ENCODE results near the gene PSAT1. TPM values are rescaled to one million over a fixed set of nuclear protein-coding genes. Genes with fewer than 3 reads are reported as not detected.

The PSAT1 gene
- total RNA-seq, 1 donor from 2014 or later = 142 TPM

DNA sequence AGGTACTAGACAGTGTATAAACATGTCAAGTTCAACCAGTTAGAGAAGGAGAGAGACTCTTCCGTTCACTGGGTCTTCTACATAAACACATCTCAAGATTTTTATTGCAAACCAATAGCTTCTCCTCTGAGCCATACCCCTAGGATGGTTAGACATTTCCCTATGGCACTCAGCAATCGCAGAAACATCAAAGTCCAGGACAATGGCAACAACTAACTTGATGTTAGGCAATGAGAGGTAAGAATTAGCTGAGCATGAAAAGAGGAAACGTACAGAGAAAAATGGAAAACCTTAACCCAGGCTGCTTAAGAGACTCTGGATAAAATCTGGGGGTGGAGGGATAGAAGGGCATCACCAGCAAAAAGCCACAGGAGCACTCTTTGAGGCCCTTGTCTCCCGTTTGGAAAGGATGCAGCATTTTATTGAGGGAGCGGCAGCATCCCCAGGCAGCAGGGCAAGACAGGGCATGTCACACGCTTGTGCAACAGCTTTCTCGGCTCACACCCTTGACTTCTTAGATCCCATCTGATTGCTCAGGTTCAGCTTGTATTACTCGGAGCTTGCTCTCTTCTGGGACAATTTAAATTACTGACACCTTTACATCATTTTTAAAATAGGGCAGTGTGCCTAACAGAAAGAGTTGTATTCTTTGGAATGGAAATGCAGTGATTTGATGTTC lies 8.6 kb upstream of the PSAT1 start:
- Histone ChIP-seq H3K36me3 (ENCODE audit: control insufficient read depth, insufficient read depth, low read length) (no peaks in the 10 kb centered on the region), H3K4me3 (ENCODE audit: low read depth, low read length) (no peak overlapping the region), H3K27me3 (ENCODE audit: control insufficient read depth, insufficient read depth, low read length) (no peaks in the 10 kb centered on the region)
- DNase-seq (ENCODE audit: low read depth) (peak; percentile 90), FAIRE-seq (peak; percentile 95)
- TF ChIP-seq CTCF (IDR thresholded peaks at IDR 0.05; ENCODE audit: insufficient read depth, low read length, severe bottlenecking) = no peak

GRCh38 chr9:78289474-78289873 lies 7.5 kb upstream of the PSAT1 start:
- H3K27me3 ChIP-seq (ENCODE audit: control insufficient read depth, insufficient read depth, low read length) = no peaks in the 10 kb centered on the region
- FAIRE-seq = no peak
- no peak for TF ChIP-seq CTCF (IDR thresholded peaks at IDR 0.05; ENCODE audit: insufficient read depth, low read length, severe bottlenecking)
- DNase-seq (ENCODE audit: low read depth) = no peak
- no peak overlapping the region for H3K4me3 ChIP-seq (ENCODE audit: low read depth, low read length)
- no peaks in the 10 kb centered on the region for H3K36me3 ChIP-seq (ENCODE audit: control insufficient read depth, insufficient read depth, low read length)

GRCh38 chr9:78291240-78291925 lies 5.5 kb upstream of the PSAT1 start:
- H3K36me3 ChIP-seq (ENCODE audit: control insufficient read depth, insufficient read depth, low read length) = no peaks in the 10 kb centered on the region
- TF ChIP-seq CTCF (IDR thresholded peaks at IDR 0.05; ENCODE audit: insufficient read depth, low read length, severe bottlenecking) = no peak
- no peaks in the 10 kb centered on the region for H3K27me3 ChIP-seq (ENCODE audit: control insufficient read depth, insufficient read depth, low read length)
- FAIRE-seq (no peak), DNase-seq (ENCODE audit: low read depth) (no peak)
- H3K4me3 ChIP-seq (ENCODE audit: low read depth, low read length) = no peak overlapping the region

DNA sequence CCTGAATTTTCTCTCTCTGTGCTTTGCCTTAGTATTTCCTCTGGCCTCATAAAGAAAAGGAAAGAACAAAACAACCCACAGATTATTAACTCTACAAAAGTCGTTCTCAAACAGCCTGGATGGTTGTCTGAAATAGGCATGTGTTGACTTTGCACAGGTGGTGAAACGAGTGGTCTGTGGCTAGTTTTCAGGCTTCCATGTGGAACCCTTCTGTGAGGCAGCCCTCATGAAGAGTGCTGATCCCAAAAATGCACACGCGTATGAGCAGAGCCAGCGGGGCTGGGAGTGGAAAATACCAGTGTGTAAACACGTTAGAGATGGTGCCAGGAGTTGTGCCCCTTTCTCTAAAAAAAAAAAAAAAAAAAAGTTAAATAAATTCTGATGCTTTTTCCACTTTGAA lies 4.9 kb upstream of the PSAT1 start:
- Histone ChIP-seq H3K27me3 (ENCODE audit: control insufficient read depth, insufficient read depth, low read length) (no peaks in the 10 kb centered on the region), H3K4me3 (ENCODE audit: low read depth, low read length) (no peak overlapping the region), H3K36me3 (ENCODE audit: control insufficient read depth, insufficient read depth, low read length) (no peaks in the 10 kb centered on the region)
- FAIRE-seq (no peak), DNase-seq (ENCODE audit: low read depth) (no peak)
- TF ChIP-seq CTCF (IDR thresholded peaks at IDR 0.05; ENCODE audit: insufficient read depth, low read length, severe bottlenecking) = no peak

- TF ChIP-seq CTCF (IDR thresholded peaks at IDR 0.05; ENCODE audit: insufficient read depth, low read length, severe bottlenecking) = no peak
- no peaks in the 10 kb centered on the region for H3K27me3 ChIP-seq (ENCODE audit: control insufficient read depth, insufficient read depth, low read length)
- H3K4me3 ChIP-seq (ENCODE audit: low read depth, low read length) = no peak overlapping the region
- no peaks in the 10 kb centered on the region for H3K36me3 ChIP-seq (ENCODE audit: control insufficient read depth, insufficient read depth, low read length)
- DNase-seq (ENCODE audit: low read depth) (no peak), FAIRE-seq (no peak)
Observed at GRCh38 chr9:78292716-78293497, 4.0 kb upstream of the PSAT1 start.
